GM23338 (cell line): Measurements from ENCODE around the gene TRMT13. TPM values are rescaled to one million over a fixed set of nuclear protein-coding genes. Genes with fewer than 3 reads are reported as not detected.

Experiments used
- ATAC-seq: fragments of 200-7000 bp; cut with Tn5 transposase; 3 replicates; pipeline ENCODE4 v1.9.1; 2020
- DNase-seq: peaks from one replicate; pipeline ENCODE4 v3.0.0-alpha.2; 2015; ENCODE audit warnings: low spot score
- H2AFZ ChIP-seq: fragments of 200-600 bp; sonication (generic); 2 replicates; pipeline ENCODE4 v1.8.0; 2016; ENCODE audit warnings: antibody characterized with exemption, mild to moderate bottlenecking, moderate library complexity
- H3F3A ChIP-seq: fragments of 200-600 bp; sonication (generic); replicated peaks from 2 replicates; pipeline ENCODE4 v1.8.0; 2017; ENCODE audit warnings: antibody characterized with exemption, mixed run types, low read depth
- H3K27ac ChIP-seq: fragments of 200-600 bp; sonication (generic); 2 replicates; pipeline ENCODE4 v1.6.1; 2016; ENCODE audit warnings: low read depth
- H3K27me3 ChIP-seq: fragments of 200-600 bp; sonication (generic); 2 replicates; pipeline ENCODE4 v1.8.0; 2016; ENCODE audit warnings: mild to moderate bottlenecking, mixed run types, moderate library complexity; ENCODE audit not compliant: insufficient read depth
- H3K36me3 ChIP-seq: fragments of 200-600 bp; sonication (generic); 2 replicates; pipeline ENCODE4 v1.8.0; 2016; ENCODE audit warnings: mild to moderate bottlenecking; ENCODE audit not compliant: insufficient read depth
- H3K4me1 ChIP-seq: fragments of 200-600 bp; sonication (generic); 2 replicates; pipeline ENCODE4 v1.8.0; 2016; ENCODE audit warnings: mild to moderate bottlenecking, moderate library complexity; ENCODE audit not compliant: insufficient read depth
- H3K4me2 ChIP-seq: fragments of 200-600 bp; sonication (generic); 2 replicates; pipeline ENCODE4 v1.7.1; 2017; ENCODE audit warnings: mixed run types
- H3K4me3 ChIP-seq: fragments of 200-600 bp; sonication (generic); 2 replicates; pipeline ENCODE4 v1.6.1; 2016; ENCODE audit warnings: mixed run types
- H3K79me2 ChIP-seq: fragments of 200-600 bp; sonication (generic); replicated peaks from 2 replicates; pipeline ENCODE4 v1.8.0; 2017; ENCODE audit warnings: mild to moderate bottlenecking; ENCODE audit not compliant: insufficient read depth
- H3K9me2 ChIP-seq: fragments of 200-600 bp; sonication (generic); 2 replicates; pipeline ENCODE4 v1.8.0; 2017; ENCODE audit not compliant: insufficient read depth
- H4K20me1 ChIP-seq: fragments of 200-600 bp; sonication (generic); replicated peaks from 2 replicates; pipeline ENCODE4 v1.8.0; 2017; ENCODE audit warnings: mild to moderate bottlenecking; ENCODE audit not compliant: insufficient read depth
- H3K27ac Mint-ChIP-seq: 2 replicates; pipeline ENCODE4 v1.8.0; 2020; ENCODE audit warnings: inconsistent platforms, mild to moderate bottlenecking, moderate library complexity, mixed read lengths
- H3K27me3 Mint-ChIP-seq: 3 replicates; pipeline ENCODE4 v1.8.0; 2022; ENCODE audit warnings: low read depth, mild to moderate bottlenecking, moderate library complexity, mixed read lengths, inconsistent platforms; ENCODE audit not compliant: insufficient read depth, poor library complexity
- H3K36me3 Mint-ChIP-seq: 3 replicates; pipeline ENCODE4 v1.8.0; 2021; ENCODE audit warnings: low read depth, mild to moderate bottlenecking, inconsistent platforms, moderate library complexity, mixed read lengths
- H3K4me1 Mint-ChIP-seq: 3 replicates; pipeline ENCODE4 v1.8.0; 2020; ENCODE audit warnings: mild to moderate bottlenecking, inconsistent platforms, mixed read lengths
- H3K4me3 Mint-ChIP-seq: 3 replicates; pipeline ENCODE4 v1.8.0; 2021; ENCODE audit warnings: moderate library complexity, mild to moderate bottlenecking, inconsistent platforms, mixed read lengths
- H3K9me3 Mint-ChIP-seq: 3 replicates; pipeline ENCODE4 v1.8.0; 2020; ENCODE audit warnings: moderate library complexity, mild to moderate bottlenecking, inconsistent platforms, mixed read lengths
- CREB1 ChIP-seq: fragments of 250-450 bp; sonication (Bioruptor Pico); IDR thresholded peaks from 2 replicates; pipeline ENCODE4 v1.5.0; 2020; ENCODE audit warnings: low read depth, mild to moderate bottlenecking, moderate library complexity
- CTCF ChIP-seq, 2 experiments: fragments of 200-600 bp in 1 of 2; sonication (generic) in 1 of 2; conservative IDR thresholded peaks; 2 replicates each; pipeline versions ENCODE4 v1.5.1 to v1.6.1; 2016 to 2017; ENCODE audit warnings: antibody characterized with exemption in 2 of 2, low read depth in 2 of 2, mild to moderate bottlenecking in 2 of 2, moderate library complexity in 1 of 2
- EZH2 ChIP-seq: fragments of 200-600 bp; sonication (generic); IDR thresholded peaks from one replicate; pipeline ENCODE4 v1.8.0; 2017; ENCODE audit warnings: antibody characterized with exemption, mild to moderate bottlenecking, low read depth; ENCODE audit not compliant: unreplicated experiment
- EZH2phosphoT487 ChIP-seq: fragments of 200-600 bp; sonication (generic); IDR thresholded peaks from one replicate; pipeline ENCODE4 v1.8.1; 2018; ENCODE audit warnings: antibody characterized with exemption; ENCODE audit not compliant: unreplicated experiment
- NANOG ChIP-seq: IDR thresholded peaks from 2 replicates; pipeline ENCODE4 v1.6.1; 2016; ENCODE audit warnings: antibody characterized with exemption, borderline replicate concordance
- ZNF114 ChIP-seq: fragments of 250-450 bp; sonication (Bioruptor Pico); IDR thresholded peaks from 2 replicates; pipeline ENCODE4 v1.5.0; 2020; ENCODE audit warnings: mild to moderate bottlenecking, moderate library complexity
- ZNF331 ChIP-seq: fragments of 250-450 bp; sonication (Bioruptor Pico); IDR thresholded peaks from 2 replicates; pipeline ENCODE4 v1.5.0; 2020; ENCODE audit warnings: low read depth, mild to moderate bottlenecking, moderate library complexity
- ZNF462 ChIP-seq: fragments of 250-450 bp; sonication (Bioruptor Pico); IDR thresholded peaks from 2 replicates; pipeline ENCODE4 v1.5.0; 2020; ENCODE audit warnings: mild to moderate bottlenecking, moderate library complexity
- polyA plus RNA-seq: library from polyadenylated mRNA; unstranded; fragments of >200 nt; fragmentation: Nextera tagmentation; extraction: Ambion mirVana; gene quantifications from 2 replicates; pipeline ENCODE4 v1.2.1, GENCODE V29; 2016
- total RNA-seq: library from RNA; depleted of rRNA; stranded (reverse); fragments of >200 nt; shearing (Covaris generic); gene quantifications from 2 replicates; pipeline ENCODE4 v1.2.3, GENCODE V29; 2014

Gene TRMT13
- total and polyA plus RNA-seq, 2 experiments from 2014 or later = 14.5 to 22.8 TPM

- Mint-ChIP-seq H3K27me3 (peaks cover 4% of the 10 kb centered on the region), H3K9me3 (no peaks in the 10 kb centered on the region; the same call in 2 of the 3 replicates), H3K27ac (no peak overlapping the region), H3K36me3 (peaks cover 9% of the 10 kb centered on the region), H3K4me1 (peaks cover 12% of the 10 kb centered on the region), H3K4me3 (no peak overlapping the region)
- TF ChIP-seq ZNF331 (no peak), ZNF462 (CRISPR knock-in tag) (no peak), EZH2 (no peak), CREB1 (no peak), NANOG (no peak), CTCF (conservative IDR thresholded peaks at IDR 0.05; ENCODE audit: low read depth in 2 of 2) (no peak), ZNF114 (CRISPR knock-in tag) (no peak), EZH2phosphoT487 (no peak)
- Histone ChIP-seq H3K27ac (no peak overlapping the region), H3K9me2 (no peaks in the 10 kb centered on the region), H3K4me1 (peaks cover 6% of the 10 kb centered on the region), H2AFZ (no peak overlapping the region), H3K27me3 (no peaks in the 10 kb centered on the region), H3K4me2 (no peak overlapping the region), H3K36me3 (no peaks in the 10 kb centered on the region; the same call in 1 of the 2 replicates), H3K79me2 (no peaks in the 10 kb centered on the region), H3F3A (no peaks in the 10 kb centered on the region), H4K20me1 (no peaks in the 10 kb centered on the region), H3K4me3 (no peak overlapping the region)
- DNase-seq (no peak), ATAC-seq (no peak)
Measured at GRCh38 chr1:100151679-100152078, 18.7 kb downstream of the TRMT13 start.
